Measurements from ENCODE around the gene MARCKS. TPM values are rescaled to one million over a fixed set of nuclear protein-coding genes. Genes with fewer than 3 reads are reported as not detected.
A peak's percentile ranks its signal among the peaks of the same experiment; 100 is the strongest.
"Not testable (repeated sequence)": the region's sequence is repeated elsewhere in the genome, so short reads cannot be mapped to it uniquely, and the experiment has no call there.

Gene MARCKS
- total RNA-seq, 1 donor from 2014 or later: 150 TPM

DNA sequence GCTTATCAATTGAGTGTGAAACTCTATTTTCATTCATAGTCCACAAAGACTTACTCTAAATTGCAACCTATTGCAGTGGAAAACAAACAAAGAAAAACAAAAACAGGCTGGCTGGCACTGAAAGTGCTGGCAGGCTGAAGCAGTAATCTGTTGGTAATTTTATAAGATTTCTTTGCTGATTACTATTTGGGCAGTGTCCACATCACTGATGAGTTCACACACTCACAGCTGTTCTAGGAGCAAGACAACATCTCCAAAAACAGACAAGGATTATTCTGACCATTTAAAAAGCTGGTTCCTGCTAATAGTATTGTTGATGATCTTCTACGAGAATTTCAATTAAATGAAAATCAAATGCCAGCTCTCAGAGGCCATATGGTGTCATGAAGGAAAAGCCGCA, 26.9 kb downstream of the MARCKS start:
- DNase-seq (ENCODE audit: low spot score): no peak

- DNase-seq (ENCODE audit: low spot score): no peak
Measured at GRCh38 chr6:113886512-113886911, 29.4 kb downstream of the MARCKS start.

DNA sequence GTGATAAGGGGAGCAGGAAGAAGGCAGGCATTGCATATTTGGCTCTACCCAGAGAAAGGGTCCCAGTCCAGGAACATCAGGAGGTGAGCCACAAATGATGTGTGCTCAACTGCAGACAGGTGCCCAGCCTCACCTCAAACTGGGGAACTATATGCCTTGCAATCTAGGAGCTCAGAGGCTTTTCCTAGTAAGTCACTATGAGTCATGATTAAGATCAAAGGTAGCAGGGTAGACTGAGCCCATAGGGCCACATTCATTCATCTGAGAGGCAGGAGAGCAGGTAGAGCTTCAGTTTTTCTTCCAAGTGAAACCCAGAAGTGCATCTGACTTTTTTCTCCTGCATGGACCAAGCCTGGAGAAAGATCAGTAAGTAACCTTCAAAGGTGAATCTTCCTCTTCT, 31.3 kb downstream of the MARCKS start:
- no peak for DNase-seq (ENCODE audit: low spot score)

DNA sequence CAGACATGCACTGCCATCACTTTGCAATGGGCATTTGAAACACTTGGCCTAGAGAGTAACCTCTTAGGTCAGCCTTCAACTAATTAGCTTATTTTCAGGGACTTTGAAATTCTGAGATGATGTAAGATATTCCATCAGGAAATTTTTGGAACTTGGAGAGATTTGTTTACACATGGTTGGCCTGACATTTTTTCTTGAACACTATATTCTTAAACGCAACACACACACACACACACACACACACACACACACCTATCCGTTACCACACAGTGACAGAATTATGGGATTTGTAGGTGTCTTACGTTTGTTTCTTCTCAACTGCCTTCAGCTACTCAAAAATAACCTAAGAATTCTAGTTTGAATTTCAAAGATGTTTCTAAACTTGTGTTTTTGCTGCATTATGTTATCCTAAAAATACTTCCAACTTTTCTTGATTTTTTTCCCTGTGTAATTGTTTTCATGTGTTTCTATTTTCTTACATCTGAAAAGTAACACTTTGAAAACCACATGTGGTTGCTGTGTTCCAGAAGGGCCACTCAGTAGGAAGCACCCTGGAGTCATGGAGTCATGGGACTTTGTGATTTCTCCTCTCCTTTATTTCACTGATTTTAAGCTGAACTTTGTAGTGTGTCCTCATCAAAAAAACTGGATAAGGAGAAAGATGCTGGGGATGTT, 31.9 kb downstream of the MARCKS start:
- DNase-seq (ENCODE audit: low spot score): no peak

- DNase-seq (ENCODE audit: low spot score): no peak
Measured at GRCh38 chr6:113893451-113893850, 36.3 kb downstream of the MARCKS start.

DNA sequence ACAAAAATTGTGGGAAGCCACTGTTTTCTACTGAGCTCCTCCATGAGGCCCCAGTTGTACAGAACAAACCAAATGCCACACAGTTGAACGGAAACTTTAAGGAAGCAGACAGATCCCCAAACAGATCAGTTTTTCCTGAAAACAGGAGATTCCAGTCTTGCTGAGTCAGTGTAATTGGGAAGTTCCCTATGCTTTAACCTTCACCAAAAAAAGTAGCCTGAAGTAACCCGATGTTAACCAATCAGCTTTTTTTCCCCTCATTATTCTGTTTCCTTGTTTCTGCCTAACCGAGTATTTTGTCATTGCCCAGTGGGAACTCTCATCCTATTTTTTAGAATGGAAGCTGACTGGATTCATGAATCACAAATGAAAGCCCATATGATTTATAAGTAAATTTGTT, 36.7 kb downstream of the MARCKS start:
- no peak for DNase-seq (ENCODE audit: low spot score)

DNA sequence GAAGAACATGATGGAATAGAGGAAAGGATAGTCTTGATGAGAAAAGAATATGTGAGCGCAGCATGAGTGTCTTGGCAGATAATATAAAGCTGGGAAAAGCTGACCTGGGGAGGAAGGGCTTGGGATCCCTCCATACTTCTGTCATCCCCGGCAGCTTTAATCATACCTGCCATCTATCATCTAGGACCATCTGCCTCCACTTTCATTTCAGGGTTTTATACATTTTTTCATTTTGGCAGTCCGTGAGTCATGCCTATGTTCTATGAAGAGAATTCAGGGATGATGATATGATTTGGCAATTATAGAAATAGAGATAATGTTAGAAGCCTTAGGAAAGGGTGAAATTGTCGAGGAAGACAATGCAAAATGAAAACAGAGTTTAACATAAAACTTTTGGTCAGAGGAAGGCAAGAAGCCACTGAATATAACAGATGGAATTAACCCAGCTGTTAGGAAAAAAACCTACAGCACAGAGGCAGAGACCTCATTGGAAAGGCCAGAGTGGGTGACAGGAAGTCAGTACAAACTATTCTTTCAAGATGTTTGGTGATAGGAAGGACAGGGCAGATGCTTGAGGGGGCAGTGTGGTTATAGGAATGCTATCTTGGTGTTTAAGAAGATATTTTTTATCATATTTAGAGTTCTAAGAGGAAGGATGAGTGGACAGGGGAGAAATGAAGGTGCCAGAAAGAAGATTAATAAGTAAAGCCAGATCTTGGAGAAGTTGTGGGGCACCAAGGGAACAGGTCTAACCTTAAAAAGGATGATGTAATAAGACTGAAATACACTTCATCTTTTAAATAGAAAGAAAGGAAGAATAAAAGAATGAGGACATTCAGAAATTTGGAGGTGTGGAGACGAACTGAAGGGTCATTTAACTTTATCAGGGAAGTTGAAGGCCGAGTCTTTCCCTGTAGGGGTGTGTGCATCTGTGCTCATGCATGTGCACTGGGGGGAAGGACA, 37.8 kb downstream of the MARCKS start:
- DNase-seq (ENCODE audit: low spot score): no peak

- DNase-seq (ENCODE audit: low spot score): no peak
Measured at GRCh38 chr6:113901482-113901881, 44.3 kb downstream of the MARCKS start.

GRCh38 chr6:113903666-113904330, 46.7 kb downstream of the MARCKS start:
- peak; percentile 50 for DNase-seq (ENCODE audit: low spot score)

DNA sequence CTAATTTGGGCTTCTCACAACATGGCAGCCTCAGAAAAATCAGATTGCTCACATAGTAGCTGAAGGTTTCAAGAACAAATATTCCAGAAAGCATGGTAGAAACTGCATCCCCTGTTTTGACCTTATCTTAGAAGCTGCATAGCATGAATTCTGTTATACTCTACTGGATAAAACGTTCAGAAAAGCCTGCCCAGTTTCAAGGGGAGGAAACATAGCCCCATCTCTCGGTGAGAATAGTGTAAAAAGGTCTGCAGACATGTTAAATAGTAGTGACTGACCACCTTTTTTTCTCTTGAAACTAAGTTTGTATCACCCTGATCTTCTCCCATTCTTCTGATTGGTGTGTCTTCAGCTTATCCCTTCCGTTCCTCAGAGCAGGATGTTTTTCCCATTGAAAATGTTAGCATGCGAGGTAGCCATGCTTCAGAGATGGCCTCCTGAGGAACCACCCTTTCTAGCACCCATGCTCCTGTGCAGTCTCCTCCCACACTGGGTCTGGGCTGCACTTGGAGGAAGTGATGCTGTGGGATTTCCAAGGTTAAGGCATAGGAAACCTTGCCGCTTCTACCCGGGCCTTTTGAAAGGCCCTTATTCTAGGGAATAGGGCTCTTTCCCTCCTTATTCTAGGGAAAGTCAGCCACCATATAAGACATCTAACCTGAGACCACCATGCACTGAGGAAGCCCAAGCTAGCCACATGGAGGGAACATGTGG, 50.1 kb downstream of the MARCKS start:
- no peak for DNase-seq (ENCODE audit: low spot score)

- no peak for DNase-seq (ENCODE audit: low spot score)
Measured at GRCh38 chr6:113908801-113909200, 51.7 kb downstream of the MARCKS start.

DNA sequence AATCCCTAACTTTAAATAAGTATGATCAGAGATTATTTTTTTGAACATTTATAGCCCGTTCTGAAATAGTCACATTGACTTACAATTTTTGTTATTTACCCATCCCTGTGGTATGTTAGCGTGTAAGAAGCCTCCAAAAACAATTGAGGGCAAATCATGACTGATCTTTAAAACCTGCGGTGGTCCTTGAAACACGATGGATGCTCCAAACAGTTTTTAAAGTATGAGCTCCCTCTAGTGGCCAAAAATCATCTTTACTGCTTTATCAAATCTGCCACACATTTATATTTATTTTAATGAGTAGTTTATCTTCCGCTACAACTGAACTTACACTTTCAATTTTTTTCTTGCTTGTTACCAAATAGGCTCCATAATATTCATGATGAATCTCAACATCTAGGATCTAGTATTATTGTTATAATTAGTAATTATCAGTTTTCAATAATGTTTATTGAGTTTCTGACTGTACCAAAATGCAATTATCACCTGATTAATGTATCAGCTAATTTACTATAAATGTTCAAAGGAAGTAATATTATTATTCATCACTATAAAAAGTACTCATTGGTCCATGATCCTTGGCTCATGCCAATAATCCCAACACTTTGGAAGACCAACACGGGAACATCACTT, 52.2 kb downstream of the MARCKS start:
- no peak for DNase-seq (ENCODE audit: low spot score)

GRCh38 chr6:113910285-113910684, 53.1 kb downstream of the MARCKS start:
- not testable (repeated sequence) for DNase-seq (ENCODE audit: low spot score)

Other genes with a start within 250 kb of the MARCKS start
- gene HDAC2, start 113.8 kb downstream of the MARCKS start, total RNA-seq: 78.1 TPM

Data from ureter (tissue), 1 donor.